Esophagus squamous epithelium (tissue), 4 donors: ENCODE measurements around the gene CHST12.

Experiments used
- CTCF ChIP-seq, 6 experiments: fragments of 450-650 bp in 4 of 6; fragments of 200-600 bp in 2 of 6; sonication (generic) in 2 of 6; IDR thresholded peaks; one replicate each; pipeline ENCODE4 v1.5.1; 2016 to 2019; ENCODE audit warnings: antibody characterized with exemption in 6 of 6, mild to moderate bottlenecking in 4 of 6, moderate library complexity in 4 of 6
- POLR2A ChIP-seq, 4 donors: fragments of 450-650 bp; IDR thresholded peaks; one replicate each; pipeline ENCODE4 v1.6.1; 2017; ENCODE audit warnings: antibody characterized with exemption in 4 of 4, mild to moderate bottlenecking in 4 of 4, moderate library complexity in 3 of 4

GRCh38 chr7:2381881-2382509 lies 21.4 kb upstream of the CHST12 start:
- no peak for TF ChIP-seq CTCF (IDR thresholded peaks at IDR 0.05)
- no peak for TF ChIP-seq POLR2A (IDR thresholded peaks at IDR 0.05)
